ENCODE data around the gene WDR33. TPM values are rescaled to one million over a fixed set of nuclear protein-coding genes. Genes with fewer than 3 reads are reported as not detected.

WDR33 gene
- total RNA-seq, 4 donors from 2014 or later, result 41.3 to 51.6 (median 45.1) TPM

DNA sequence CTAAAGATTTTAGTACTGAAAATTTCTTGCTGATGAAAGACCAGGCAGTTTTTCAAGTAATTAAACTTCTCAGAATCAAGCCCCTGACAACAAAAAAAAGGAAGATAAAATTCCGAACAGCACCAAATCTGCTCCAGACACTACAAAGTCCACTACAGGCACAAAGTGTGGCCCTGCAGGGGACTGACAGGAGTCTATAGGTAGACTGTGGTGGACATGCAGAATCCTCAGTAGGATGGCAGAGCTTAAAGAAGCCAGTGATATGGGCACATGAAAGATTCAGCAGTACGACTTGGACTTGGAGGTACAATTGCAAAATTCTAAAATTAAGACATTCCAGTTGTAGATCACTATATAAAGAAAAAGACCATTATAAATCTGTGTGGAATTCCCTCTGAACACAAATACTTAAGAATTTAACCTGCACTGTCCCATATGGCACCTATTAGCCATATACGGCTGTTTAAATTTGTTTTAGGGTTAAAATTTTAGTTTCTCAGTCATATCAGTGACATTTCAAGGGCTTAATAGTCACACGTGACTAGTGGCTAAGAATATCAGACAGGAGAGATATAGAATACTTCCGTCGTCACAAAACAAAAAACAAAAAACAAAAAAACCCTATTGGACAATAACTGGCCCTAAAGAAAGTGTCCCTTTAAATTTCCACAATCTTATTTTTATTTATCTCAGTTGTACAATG is 77.7 kb downstream of the WDR33 start:
- H3K27ac ChIP-seq, result peak overlapping the region in 1 of 4 donors; percentile 32
- H3K4me3 ChIP-seq, result peak overlapping the region in 1 of 4 donors; percentile 3
- no peaks in the 10 kb centered on the region for H3K27me3 ChIP-seq

DNA sequence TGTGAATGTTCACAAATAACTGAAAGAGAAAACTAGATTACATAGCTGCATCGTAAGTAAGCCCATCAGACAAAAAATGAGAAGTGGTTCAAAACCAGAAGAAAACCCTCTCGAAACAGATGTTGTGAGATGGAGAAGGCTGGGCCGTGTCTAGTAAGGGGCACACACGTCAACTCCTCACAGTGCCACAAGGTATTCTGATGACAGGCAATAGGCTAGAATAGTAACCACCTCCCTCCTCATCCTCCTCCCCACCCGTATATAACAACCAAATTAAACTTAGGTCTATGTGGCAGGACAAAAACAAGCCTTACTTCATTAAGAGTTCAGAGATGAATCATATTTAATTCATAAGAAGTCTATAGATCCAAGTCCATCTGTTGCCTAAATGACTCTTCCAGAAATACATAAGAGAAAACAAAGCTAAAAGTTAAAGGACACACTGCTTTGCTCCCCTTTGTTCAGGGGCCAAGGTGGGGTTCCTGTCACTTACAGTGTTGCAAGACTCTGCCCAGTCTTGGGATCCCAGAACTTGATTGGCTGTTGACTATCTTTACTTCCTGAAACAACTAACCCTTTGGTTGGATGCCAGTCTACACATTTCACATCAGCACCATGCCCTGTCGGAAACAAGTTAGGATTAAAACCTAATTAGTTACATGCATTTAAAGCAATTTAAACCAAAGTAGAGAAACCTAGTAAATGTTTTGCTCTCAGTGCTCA is 84.7 kb downstream of the WDR33 start:
- no peaks in the 10 kb centered on the region for H3K4me1 ChIP-seq
- H3K27me3 ChIP-seq, result no peaks in the 10 kb centered on the region
- H3K9me3 ChIP-seq, result no peaks in the 10 kb centered on the region
- peaks cover 0 to 22% (median 0%) of the 10 kb centered on the region in 3 donors for H3K36me3 ChIP-seq
- TF ChIP-seq POLR2A (IDR thresholded peaks at IDR 0.05), result no peak
- no peak overlapping the region for H3K27ac ChIP-seq
- no peak for DNase-seq
- H3K4me3 ChIP-seq, result no peak overlapping the region

More for the DNA sequence above, 77.7 kb downstream of the WDR33 start:
- no peaks in the 10 kb centered on the region for H3K9me3 ChIP-seq
- TF ChIP-seq, protein P1, sequence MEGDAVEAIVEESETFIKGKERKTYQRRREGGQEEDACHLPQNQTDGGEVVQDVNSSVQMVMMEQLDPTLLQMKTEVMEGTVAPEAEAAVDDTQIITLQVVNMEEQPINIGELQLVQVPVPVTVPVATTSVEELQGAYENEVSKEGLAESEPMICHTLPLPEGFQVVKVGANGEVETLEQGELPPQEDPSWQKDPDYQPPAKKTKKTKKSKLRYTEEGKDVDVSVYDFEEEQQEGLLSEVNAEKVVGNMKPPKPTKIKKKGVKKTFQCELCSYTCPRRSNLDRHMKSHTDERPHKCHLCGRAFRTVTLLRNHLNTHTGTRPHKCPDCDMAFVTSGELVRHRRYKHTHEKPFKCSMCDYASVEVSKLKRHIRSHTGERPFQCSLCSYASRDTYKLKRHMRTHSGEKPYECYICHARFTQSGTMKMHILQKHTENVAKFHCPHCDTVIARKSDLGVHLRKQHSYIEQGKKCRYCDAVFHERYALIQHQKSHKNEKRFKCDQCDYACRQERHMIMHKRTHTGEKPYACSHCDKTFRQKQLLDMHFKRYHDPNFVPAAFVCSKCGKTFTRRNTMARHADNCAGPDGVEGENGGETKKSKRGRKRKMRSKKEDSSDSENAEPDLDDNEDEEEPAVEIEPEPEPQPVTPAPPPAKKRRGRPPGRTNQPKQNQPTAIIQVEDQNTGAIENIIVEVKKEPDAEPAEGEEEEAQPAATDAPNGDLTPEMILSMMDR (IDR thresholded peaks at IDR 0.05), result no peak
- no peak for DNase-seq
- no peaks in the 10 kb centered on the region for H3K36me3 ChIP-seq
- no peaks in the 10 kb centered on the region for H3K4me1 ChIP-seq

DNA sequence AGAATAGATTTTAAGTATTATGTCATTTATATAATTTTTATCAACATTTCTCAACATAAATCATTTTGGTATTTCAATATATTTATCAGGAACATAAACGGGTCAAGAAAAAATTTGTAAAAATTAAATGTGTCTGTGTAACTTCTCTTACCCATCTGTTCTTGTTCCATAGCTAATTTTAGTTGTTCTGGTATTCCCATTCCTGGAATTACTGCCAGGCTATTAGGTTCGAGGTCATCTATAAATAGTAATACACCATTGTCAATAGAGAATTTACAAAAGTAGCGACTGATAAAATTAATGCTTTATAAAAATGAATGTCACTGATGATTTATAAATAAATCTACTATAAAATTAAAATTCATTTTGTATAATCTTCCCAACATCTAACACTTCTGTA is 88.2 kb downstream of the WDR33 start:
- Histone ChIP-seq H3K4me1 (no peaks in the 10 kb centered on the region), H3K36me3 (peaks cover 0 to 53% (median 0%) of the 10 kb centered on the region in 3 donors), H3K9me3 (no peaks in the 10 kb centered on the region), H3K27ac (no peak overlapping the region), H3K4me3 (no peak overlapping the region), H3K27me3 (no peaks in the 10 kb centered on the region)
- TF ChIP-seq POLR2A (IDR thresholded peaks at IDR 0.05), result no peak
- TF ChIP-seq, protein P1 (IDR thresholded peaks at IDR 0.05), result no peak
- no peak for DNase-seq

DNA sequence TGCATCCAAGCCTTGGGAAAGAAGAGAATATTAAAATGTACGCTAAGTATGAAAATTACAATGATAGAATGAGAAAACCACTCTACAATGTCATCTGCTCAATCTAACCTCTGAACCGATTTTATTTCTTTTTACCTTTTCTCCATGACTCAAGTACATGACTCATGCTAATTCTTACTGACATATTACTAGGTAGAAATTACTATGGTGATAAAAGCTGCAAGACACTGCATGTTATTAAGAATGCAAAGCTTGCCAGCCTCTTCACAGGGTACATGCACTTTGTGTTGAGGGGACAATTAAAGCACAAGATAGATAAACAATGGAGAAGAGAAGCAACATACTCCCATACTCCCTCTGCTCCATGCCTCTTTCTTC is 89.0 kb downstream of the WDR33 start:
- H3K36me3 ChIP-seq, result peaks cover 0 to 55% (median 0%) of the 10 kb centered on the region in 3 donors
- H3K4me3 ChIP-seq, result no peak overlapping the region
- H3K27me3 ChIP-seq, result no peaks in the 10 kb centered on the region
- H3K9me3 ChIP-seq, result no peaks in the 10 kb centered on the region
- DNase-seq, result no peak
- H3K4me1 ChIP-seq, result no peaks in the 10 kb centered on the region
- no peak overlapping the region for H3K27ac ChIP-seq
- TF ChIP-seq, protein P1 (IDR thresholded peaks at IDR 0.05), result no peak
- no peak for TF ChIP-seq POLR2A (IDR thresholded peaks at IDR 0.05)

DNA sequence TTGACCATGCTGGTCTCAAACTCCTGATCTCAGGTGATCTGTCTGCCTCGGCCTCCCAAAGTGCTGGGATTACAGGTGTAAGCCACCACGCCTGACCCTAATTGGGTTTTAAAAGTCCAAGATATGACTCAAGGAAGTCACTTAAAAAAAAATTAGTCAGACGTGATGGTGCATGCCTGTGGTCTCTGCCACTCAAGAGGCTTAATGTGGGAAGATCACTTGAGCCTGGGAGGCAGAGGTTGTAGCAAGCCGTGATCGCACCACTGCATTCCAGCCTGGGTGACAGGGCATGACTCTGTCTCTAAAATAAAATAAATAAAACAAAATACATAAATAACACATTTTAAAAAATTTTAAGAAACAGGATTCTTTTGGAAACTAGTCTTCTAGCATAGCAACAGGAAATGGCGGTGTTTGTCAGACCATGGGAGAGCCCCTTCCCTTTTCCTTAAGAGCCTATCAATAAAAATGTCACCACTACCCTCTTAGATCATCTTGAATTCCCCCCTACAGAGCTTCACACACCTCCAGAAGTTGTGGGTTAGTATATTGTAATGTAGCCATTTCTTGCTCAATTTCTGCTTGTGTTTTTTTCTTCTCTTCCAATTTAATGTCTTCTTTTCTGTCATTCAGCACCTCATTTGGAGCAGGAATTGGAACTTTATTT is 89.5 kb downstream of the WDR33 start:
- H3K27ac ChIP-seq, result peak overlapping the region in 1 of 4 donors; percentile 22
- DNase-seq, result no peak
- TF ChIP-seq, protein P1 (IDR thresholded peaks at IDR 0.05), result no peak
- TF ChIP-seq POLR2A (IDR thresholded peaks at IDR 0.05), result no peak
- H3K9me3 ChIP-seq, result no peaks in the 10 kb centered on the region
- H3K4me3 ChIP-seq, result no peak overlapping the region
- H3K4me1 ChIP-seq, result no peaks in the 10 kb centered on the region
- no peaks in the 10 kb centered on the region for H3K27me3 ChIP-seq
- H3K36me3 ChIP-seq, result peaks cover 0 to 60% (median 0%) of the 10 kb centered on the region in 3 donors
